HepG2 (cell line): ENCODE measurements around the gene PDLIM5. TPM values are rescaled to one million over a fixed set of nuclear protein-coding genes. Genes with fewer than 3 reads are reported as not detected.

Experiments
- ATF7-NPFF ChIP-seq: sonication (generic); formaldehyde crosslinking; IDR thresholded peaks from 2 replicates; pipeline ENCODE4 v1.8.1; 2023; ENCODE audit warnings: mild to moderate bottlenecking, low read depth, missing genetic modification reagents, moderate library complexity
- CREM ChIP-seq, 2 experiments: sonication (generic) in 1 of 2; formaldehyde crosslinking in 1 of 2; IDR thresholded peaks; 2 replicates each; pipeline versions ENCODE4 v1.4.0 to v1.6.1; 2016 to 2020; ENCODE audit warnings: antibody characterized with exemption in 1 of 2, mild to moderate bottlenecking in 1 of 2, missing genetic modification reagents in 1 of 2
- FOSL2 ChIP-seq: sonication (generic); formaldehyde crosslinking; IDR thresholded peaks from 2 replicates; pipeline ENCODE4 v1.4.0; 2020; ENCODE audit warnings: missing genetic modification reagents
- GZF1 ChIP-seq: sonication (generic); formaldehyde crosslinking; IDR thresholded peaks from 2 replicates; pipeline ENCODE4 v1.5.1; 2020; ENCODE audit warnings: mild to moderate bottlenecking, missing genetic modification reagents
- HMG20A ChIP-seq: IDR thresholded peaks from 2 replicates; pipeline ENCODE4 v1.6.1; 2016; ENCODE audit warnings: borderline replicate concordance
- ISL2 ChIP-seq: sonication (generic); formaldehyde crosslinking; IDR thresholded peaks from 2 replicates; pipeline ENCODE4 v1.5.0; 2020; ENCODE audit warnings: missing genetic modification reagents
- LCORL ChIP-seq, 2 experiments: fragments of 450-650 bp in 1 of 2; sonication (generic) in 1 of 2; formaldehyde crosslinking in 1 of 2; IDR thresholded peaks; 2 replicates each; pipeline versions ENCODE4 v1.5.0 to v1.6.1; 2017 to 2020; ENCODE audit warnings: antibody characterized with exemption in 1 of 2, missing genetic modification reagents in 1 of 2
- MXD4 ChIP-seq: IDR thresholded peaks from 2 replicates; pipeline ENCODE4 v1.6.1; 2016; ENCODE audit warnings: mild to moderate bottlenecking, missing biosample characterization, missing genetic modification reagents
- PATZ1 ChIP-seq: sonication (generic); formaldehyde crosslinking; IDR thresholded peaks from 2 replicates; pipeline ENCODE4 v1.4.0; 2020; ENCODE audit warnings: missing genetic modification reagents
- PAXIP1 ChIP-seq: sonication (generic); formaldehyde crosslinking; conservative IDR thresholded peaks from 2 replicates; pipeline ENCODE4 v1.4.0; 2020; ENCODE audit warnings: mild to moderate bottlenecking, missing genetic modification reagents, moderate library complexity
- SP140L ChIP-seq: sonication (generic); formaldehyde crosslinking; IDR thresholded peaks from 2 replicates; pipeline ENCODE4 v1.4.0; 2020; ENCODE audit warnings: missing genetic modification reagents, borderline replicate concordance
- SP5 ChIP-seq: IDR thresholded peaks from 2 replicates; pipeline ENCODE4 v1.6.1; 2016; ENCODE audit warnings: low read depth, borderline replicate concordance
- TBP ChIP-seq: sonication (generic); formaldehyde crosslinking; IDR thresholded peaks from 2 replicates; pipeline ENCODE4 v1.5.0; 2020; ENCODE audit warnings: missing genetic modification reagents
- TOPORS ChIP-seq: sonication (generic); formaldehyde crosslinking; IDR thresholded peaks from 2 replicates; pipeline ENCODE4 v1.8.0; 2023; ENCODE audit warnings: mild to moderate bottlenecking, missing genetic modification reagents
- ZBTB20 ChIP-seq: sonication (generic); formaldehyde crosslinking; IDR thresholded peaks from 2 replicates; pipeline ENCODE4 v1.8.1; 2023; ENCODE audit warnings: missing genetic modification reagents, low read depth, mild to moderate bottlenecking, borderline replicate concordance
- ZFP37 ChIP-seq: sonication (generic); formaldehyde crosslinking; IDR thresholded peaks from 2 replicates; pipeline ENCODE4 v1.4.0; 2020; ENCODE audit warnings: missing genetic modification reagents, borderline replicate concordance
- ZNF275 ChIP-seq: sonication (generic); formaldehyde crosslinking; IDR thresholded peaks from 2 replicates; pipeline ENCODE4 v1.8.0; 2022; ENCODE audit warnings: missing genetic modification reagents, mild to moderate bottlenecking, inconsistent platforms, borderline replicate concordance
- ZNF567 ChIP-seq: sonication (generic); formaldehyde crosslinking; IDR thresholded peaks from 2 replicates; pipeline ENCODE4 v1.8.1; 2023; ENCODE audit warnings: mild to moderate bottlenecking, missing genetic modification reagents, borderline replicate concordance
- ZNF580 ChIP-seq: IDR thresholded peaks from 2 replicates; pipeline ENCODE4 v1.6.1; 2016; ENCODE audit warnings: low read depth, borderline replicate concordance
- ZNF652 ChIP-seq: IDR thresholded peaks from 2 replicates; pipeline ENCODE4 v1.6.1; 2016; ENCODE audit warnings: low read depth, borderline replicate concordance
- polyA plus RNA-seq, 8 experiments: library from polyadenylated mRNA; depleted of rRNA in 3 of 8; stranded (reverse) in 7 of 8; unstranded in 1 of 8; fragments of >200 nt; fragmentation: Illumina TruSeq in 4 of 8; extraction: Trizol in 4 of 8; gene quantifications; 2 replicates each; pipeline versions ENCODE4 v1.2.1 to v1.2.3, GENCODE V29; 2011 to 2016; ENCODE audit warnings: low read depth in 4 of 8, missing spikeins in 1 of 8, mixed read lengths in 1 of 8; ENCODE audit not compliant: insufficient read depth in 1 of 8
- total RNA-seq, 5 experiments: library from RNA; depleted of rRNA; stranded (reverse); fragments of >200 nt; fragmentation: Illumina TruSeq; extraction: Trizol; gene quantifications; 2 replicates each; pipeline ENCODE4 v1.2.3, GENCODE V29; 2016; ENCODE audit warnings: low read depth in 1 of 5

Gene PDLIM5
- total and polyA plus RNA-seq, 2 of the 13 experiments (the other 11 are each of a cell fraction or from before 2014, with no cell fraction given), result 52.8 to 119 TPM

- TF ChIP-seq FOSL2 (CRISPR knock-in tag) (peak; percentile 58; the same call in 1 of the 2 replicates), ZNF275 (CRISPR knock-in tag) (0 out of 2 replicates have a peak, but pooled peaks have one; percentile 43), TBP (no peak), TOPORS (CRISPR knock-in tag) (no peak), ZBTB20 (peak; percentile 45; the same call in 1 of the 2 replicates), SP140L (CRISPR knock-in tag) (no peak), PATZ1 (CRISPR knock-in tag) (no peak), ZNF580 (CRISPR knock-in tag) (0 out of 2 replicates have a peak, but pooled peaks have one; percentile 36), PAXIP1 (peak; percentile 59), ATF7-NPFF (no peak), CREM (IDR thresholded peaks at IDR 0.05) (no peak), CREM (CRISPR knock-in tag; IDR thresholded peaks at IDR 0.05) (no peak), HMG20A (CRISPR knock-in tag) (no peak), ZNF567 (no peak), LCORL (IDR thresholded peaks at IDR 0.05) (no peak), LCORL (CRISPR knock-in tag; IDR thresholded peaks at IDR 0.05) (peak; percentile 78; the same call in 1 of the 2 replicates), MXD4 (CRISPR knock-in tag) (no peak), ZFP37 (no peak), SP5 (CRISPR knock-in tag) (0 out of 2 replicates have a peak, but pooled peaks have one; percentile 44), ISL2 (CRISPR knock-in tag) (peak; percentile 16; the same call in 1 of the 2 replicates), ZNF652 (CRISPR knock-in tag) (0 out of 2 replicates have a peak, but pooled peaks have one; percentile 8), GZF1 (no peak)
Observed at GRCh38 chr4:94412658-94413038, 39.1 kb upstream of the PDLIM5 start (continued).
